Keratinocyte (primary cell): Measurements from ENCODE around the gene PFN1. TPM values are rescaled to one million over a fixed set of nuclear protein-coding genes. Genes with fewer than 3 reads are reported as not detected.

Experiments
- DNase-seq: peaks from one replicate; pipeline ENCODE4 v3.0.0-alpha.2; 2011; ENCODE audit warnings: low read depth, missing footprints, low spot score
- FAIRE-seq: peaks from 2 replicates; lab custom pipeline; 2011; peaks lifted over from hg19 to GRCh38; lab: Jason Lieb, UNC
- H2AFZ ChIP-seq: 2 replicates; pipeline ENCODE4 v1.6.0; 2012; ENCODE audit warnings: low read length, control low read depth, inconsistent platforms; ENCODE audit not compliant: control insufficient read depth
- H3K27ac ChIP-seq: 2 replicates; pipeline ENCODE4 v1.5.1; 2011; ENCODE audit warnings: low read length; ENCODE audit not compliant: control insufficient read depth, insufficient read depth
- H3K27me3 ChIP-seq: 3 replicates; pipeline ENCODE4 v1.6.0; 2011; ENCODE audit warnings: low read length; ENCODE audit not compliant: control insufficient read depth, insufficient read depth; ENCODE audit errors: extremely low read depth
- H3K36me3 ChIP-seq, 2 experiments: 2 replicates in 1 of 2; 3 replicates in 1 of 2; pipeline ENCODE4 v1.5.1; 2011; ENCODE audit warnings: low read length in 2 of 2, mild to moderate bottlenecking in 1 of 2; ENCODE audit not compliant: control insufficient read depth in 2 of 2, insufficient read depth in 2 of 2; ENCODE audit errors: extremely low read depth in 1 of 2
- H3K4me1 ChIP-seq: 3 replicates; pipeline ENCODE4 v1.5.1; 2011; ENCODE audit warnings: low read length; ENCODE audit not compliant: control insufficient read depth, insufficient read depth; ENCODE audit errors: extremely low read depth
- H3K4me2 ChIP-seq: 3 replicates; pipeline ENCODE4 v1.6.0; 2011; ENCODE audit warnings: low read depth, low read length; ENCODE audit not compliant: control insufficient read depth, insufficient read depth; ENCODE audit errors: extremely low read depth
- H3K4me3 ChIP-seq, 3 experiments: fragments of 200-600 bp in 1 of 3; sonication (generic) in 1 of 3; 2 replicates in 2 of 3; 3 replicates in 1 of 3; pipeline ENCODE4 v1.5.1; 2011 to 2016; ENCODE audit warnings: low read length in 3 of 3, mild to moderate bottlenecking in 3 of 3, control low read depth in 2 of 3, inconsistent platforms in 1 of 3, low read depth in 1 of 3, mixed read lengths in 1 of 3, mixed run types in 1 of 3, moderate library complexity in 1 of 3; ENCODE audit not compliant: control insufficient read depth in 2 of 3, insufficient read depth in 2 of 3; ENCODE audit errors: extremely low read depth in 1 of 3
- H3K79me2 ChIP-seq: 2 replicates; pipeline ENCODE4 v1.6.0; 2012; ENCODE audit warnings: low read length; ENCODE audit not compliant: control insufficient read depth, insufficient read depth
- H3K9ac ChIP-seq: 3 replicates; pipeline ENCODE4 v1.6.0; 2011; ENCODE audit warnings: low read length; ENCODE audit not compliant: control insufficient read depth, insufficient read depth; ENCODE audit errors: extremely low read depth
- H3K9me1 ChIP-seq: 3 replicates; pipeline ENCODE4 v1.6.0; 2011; ENCODE audit warnings: low read length; ENCODE audit not compliant: control insufficient read depth, insufficient read depth; ENCODE audit errors: extremely low read depth
- H3K9me3 ChIP-seq: 2 replicates; pipeline ENCODE4 v1.5.1; 2012; ENCODE audit warnings: low read depth, low read length; ENCODE audit not compliant: control insufficient read depth
- H4K20me1 ChIP-seq: 3 replicates; pipeline ENCODE4 v1.6.0; 2011; ENCODE audit warnings: low read length; ENCODE audit not compliant: control insufficient read depth, insufficient read depth; ENCODE audit errors: extremely low read depth
- EZH2 ChIP-seq: IDR thresholded peaks from one replicate; pipeline ENCODE4 v1.6.1; 2012; ENCODE audit warnings: inconsistent platforms, mild to moderate bottlenecking, low read length, moderate library complexity
- dilution Hi-C: fragments of 300-500 bp; cut with MboI; formaldehyde crosslinking; loops from one replicate; pipeline ENCODE4 v1.7.0; 2020; ENCODE audit warnings: low sequenced_read_pairs; ENCODE audit not compliant: extremely low pct_ligation_motif_present
- polyA plus RNA-seq, 5 experiments: library from polyadenylated mRNA; depleted of rRNA in 3 of 5; stranded (reverse) in 3 of 5; stranded (forward) in 1 of 5; unstranded in 1 of 5; fragments of >200 nt; gene quantifications; 1 replicate in 1 of 5; 2 replicates in 3 of 5; 3 replicates in 1 of 5; pipeline versions ENCODE4 v1.2.1 to v1.2.3, GENCODE V29; 2011 to 2012; ENCODE audit warnings: missing spikeins in 2 of 5, low read depth in 1 of 5, low replicate concordance in 1 of 5
- TF ChIP-seq, protein P1 (sequence below), 3 experiments: IDR thresholded peaks in 1 of 3; conservative IDR thresholded peaks in 1 of 3; optimal IDR thresholded peaks in 1 of 3; 2 replicates in 2 of 3; 3 replicates in 1 of 3; pipeline versions ENCODE3 to v1.5.1; 2011; ENCODE audit warnings: low read length in 3 of 3, mild to moderate bottlenecking in 3 of 3, moderate library complexity in 2 of 3, control low read depth in 1 of 3, inconsistent platforms in 1 of 3; ENCODE audit not compliant: insufficient read depth in 2 of 3; ENCODE audit errors: extremely low read depth in 1 of 3

Gene PFN1
- polyA plus RNA-seq, 1 donor (not counting 4 experiments of a cell fraction or from before 2014, with no cell fraction given), result 1,435 TPM

DNA sequence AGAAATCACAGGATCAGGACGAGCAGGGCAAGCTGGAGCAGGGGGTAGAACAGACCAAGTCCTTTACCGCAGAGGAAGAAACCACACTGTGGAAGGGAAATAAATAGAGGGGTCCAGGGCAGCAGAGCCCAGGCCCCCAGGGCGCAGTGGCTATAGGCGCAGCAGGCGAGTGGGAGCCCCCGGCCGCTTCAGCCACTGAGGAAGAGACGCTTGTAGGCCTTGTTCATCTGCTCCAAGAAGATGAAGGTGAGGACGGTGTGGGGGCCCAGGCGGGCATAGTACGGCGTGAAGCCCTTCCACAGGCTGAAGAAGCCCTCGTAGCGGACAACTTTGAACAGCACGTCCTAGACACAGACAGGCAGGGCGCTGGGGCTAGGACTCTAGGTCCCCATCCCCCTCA, 10.8 kb downstream of the PFN1 start:
- TF ChIP-seq EZH2, result no peak
- TF ChIP-seq, protein P1, sequence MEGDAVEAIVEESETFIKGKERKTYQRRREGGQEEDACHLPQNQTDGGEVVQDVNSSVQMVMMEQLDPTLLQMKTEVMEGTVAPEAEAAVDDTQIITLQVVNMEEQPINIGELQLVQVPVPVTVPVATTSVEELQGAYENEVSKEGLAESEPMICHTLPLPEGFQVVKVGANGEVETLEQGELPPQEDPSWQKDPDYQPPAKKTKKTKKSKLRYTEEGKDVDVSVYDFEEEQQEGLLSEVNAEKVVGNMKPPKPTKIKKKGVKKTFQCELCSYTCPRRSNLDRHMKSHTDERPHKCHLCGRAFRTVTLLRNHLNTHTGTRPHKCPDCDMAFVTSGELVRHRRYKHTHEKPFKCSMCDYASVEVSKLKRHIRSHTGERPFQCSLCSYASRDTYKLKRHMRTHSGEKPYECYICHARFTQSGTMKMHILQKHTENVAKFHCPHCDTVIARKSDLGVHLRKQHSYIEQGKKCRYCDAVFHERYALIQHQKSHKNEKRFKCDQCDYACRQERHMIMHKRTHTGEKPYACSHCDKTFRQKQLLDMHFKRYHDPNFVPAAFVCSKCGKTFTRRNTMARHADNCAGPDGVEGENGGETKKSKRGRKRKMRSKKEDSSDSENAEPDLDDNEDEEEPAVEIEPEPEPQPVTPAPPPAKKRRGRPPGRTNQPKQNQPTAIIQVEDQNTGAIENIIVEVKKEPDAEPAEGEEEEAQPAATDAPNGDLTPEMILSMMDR (optimal IDR thresholded peaks at IDR 0.05 in 1 of 3, IDR thresholded peaks at IDR 0.05 in 1 of 3, conservative IDR thresholded peaks at IDR 0.05 in 1 of 3; ENCODE audit: extremely low read depth in 1 of 3, insufficient read depth in 2 of 3, low read length in 3 of 3), result no peak
- H3K4me3 ChIP-seq, result no peak overlapping the region
- H3K79me2 ChIP-seq, result peaks cover 40% of the 10 kb centered on the region
- H3K4me2 ChIP-seq, result no peak overlapping the region
- H3K9me1 ChIP-seq, result no peaks in the 10 kb centered on the region
- H3K9me3 ChIP-seq, result no peaks in the 10 kb centered on the region
- no peak overlapping the region for H3K27ac ChIP-seq
- H3K36me3 ChIP-seq, result peaks cover 12 to 21% of the 10 kb centered on the region in 2 experiments
- FAIRE-seq, result no peak
- dilution Hi-C loops, result no loop called here
- H3K4me1 ChIP-seq, result peaks cover 23% of the 10 kb centered on the region
- no peak for DNase-seq
- H2AFZ ChIP-seq, result no peak overlapping the region
- no peaks in the 10 kb centered on the region for H4K20me1 ChIP-seq
- no peaks in the 10 kb centered on the region for H3K27me3 ChIP-seq
- no peak overlapping the region for H3K9ac ChIP-seq

DNA sequence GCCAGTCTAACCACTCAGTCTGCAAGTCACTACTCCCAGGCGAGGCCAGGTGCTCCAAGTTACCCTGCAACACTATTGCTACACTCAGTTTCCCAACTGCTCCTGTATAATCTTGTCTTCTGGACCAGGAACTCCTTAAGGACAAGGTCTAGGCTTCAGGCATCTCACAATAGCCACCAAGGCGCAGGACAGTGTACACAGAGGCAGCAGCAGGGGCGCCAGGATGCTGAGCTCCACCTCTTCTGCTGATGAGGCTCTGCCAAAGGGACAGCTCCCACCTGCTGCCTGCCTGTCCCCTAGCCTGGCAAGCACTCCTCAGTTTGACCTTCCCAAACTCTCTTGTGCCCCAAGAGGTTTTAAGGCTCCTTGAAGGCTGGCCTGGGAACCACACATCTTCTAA, 11.9 kb downstream of the PFN1 start:
- Histone ChIP-seq H3K79me2 (peaks cover 28% of the 10 kb centered on the region), H3K9me3 (no peaks in the 10 kb centered on the region), H3K36me3 (peaks cover 10 to 19% of the 10 kb centered on the region in 2 experiments), H3K27ac (no peak overlapping the region), H3K9ac (no peak overlapping the region), H3K9me1 (no peaks in the 10 kb centered on the region), H3K4me3 (no peak overlapping the region), H3K4me1 (peaks cover 16% of the 10 kb centered on the region), H4K20me1 (no peaks in the 10 kb centered on the region), H3K4me2 (no peak overlapping the region), H3K27me3 (no peaks in the 10 kb centered on the region), H2AFZ (no peak overlapping the region)
- TF ChIP-seq, protein P1 (optimal IDR thresholded peaks at IDR 0.05 in 1 of 3, IDR thresholded peaks at IDR 0.05 in 1 of 3, conservative IDR thresholded peaks at IDR 0.05 in 1 of 3; ENCODE audit: extremely low read depth in 1 of 3, insufficient read depth in 2 of 3, low read length in 3 of 3), result no peak
- TF ChIP-seq EZH2, result no peak
- FAIRE-seq, result no peak
- dilution Hi-C loops, result no loop called here
- DNase-seq, result no peak
